CD4-positive, alpha-beta T cell treated with Interferon alpha-2 for 1 hour (primary cell): Measurements from ENCODE around the gene UTF1.

Experiments
- DNase-seq, 2 donors: peaks; one replicate each; pipeline ENCODE4 v3.0.0-alpha.2; 2020 to 2022

Gene UTF1

GRCh38 chr10:133230044-133230361 lies at the start of gene UTF1:
Gene UTF1, plus strand, starts transcription at chr10:133230217. Its CDS starts 72 bp downstream, at chr10:133230289.
- DNase-seq, result no peak

- DNase-seq, result no peak
These were observed 48.9 kb upstream of the UTF1 start for GRCh38 chr10:133180965-133181639.

GRCh38 chr10:133182190-133182589 lies 47.8 kb upstream of the UTF1 start:
- DNase-seq, result no peak

GRCh38 chr10:133182791-133183645 lies 47.0 kb upstream of the UTF1 start:
- no peak for DNase-seq

- DNase-seq, result no peak
These were observed 46.2 kb upstream of the UTF1 start for GRCh38 chr10:133183646-133184378.

- DNase-seq, result no peak
These were observed 45.3 kb upstream of the UTF1 start for GRCh38 chr10:133184591-133185244.

GRCh38 chr10:133185421-133185820 lies 44.6 kb upstream of the UTF1 start:
- no peak for DNase-seq

GRCh38 chr10:133185916-133186315 lies 44.1 kb upstream of the UTF1 start:
- DNase-seq, result no peak

GRCh38 chr10:133186416-133187090 lies 43.5 kb upstream of the UTF1 start:
- DNase-seq, result no peak

- DNase-seq, result no peak
These were observed 42.7 kb upstream of the UTF1 start for GRCh38 chr10:133187091-133187905.

GRCh38 chr10:133187906-133188681 lies 41.9 kb upstream of the UTF1 start:
- no peak for DNase-seq

- DNase-seq, result no peak
These were observed 40.8 kb upstream of the UTF1 start for GRCh38 chr10:133189256-133189655.

GRCh38 chr10:133189726-133190125 lies 40.3 kb upstream of the UTF1 start:
- DNase-seq, result no peak

- no peak for DNase-seq
These were observed 39.8 kb upstream of the UTF1 start for GRCh38 chr10:133190225-133190624.

GRCh38 chr10:133191651-133192050 lies 38.4 kb upstream of the UTF1 start:
- no peak for DNase-seq

- no peak for DNase-seq
These were observed 35.9 kb upstream of the UTF1 start for GRCh38 chr10:133194151-133194550.

- no peak for DNase-seq
These were observed 34.9 kb upstream of the UTF1 start for GRCh38 chr10:133195096-133195495.

- no peak for DNase-seq
These were observed 34.4 kb upstream of the UTF1 start for GRCh38 chr10:133195611-133196010.

- no peak for DNase-seq
These were observed 33.6 kb upstream of the UTF1 start for GRCh38 chr10:133196221-133196915.
